Activated effector memory CD4-positive, alpha-beta T cell treated with Interleukin-2 at 50 U/mL for 16 hours (primary cell): ENCODE results near the gene RAB11B.
A peak's percentile ranks its signal among the peaks of the same experiment; 100 is the strongest.
"Not testable (repeated sequence)": the region's sequence is repeated elsewhere in the genome, so short reads cannot be mapped to it uniquely, and the experiment has no call there.

Experiments used
- DNase-seq: peaks from one replicate; pipeline ENCODE4 v3.0.0-alpha.2; 2020

The RAB11B gene

GRCh38 chr19:8389891-8390616 lies at the start of gene RAB11B:
RAB11B (plus strand) TSS chr19:8390360; CDS start chr19:8390417, 57 bp downstream.
- peak; percentile 98 for DNase-seq

DNA sequence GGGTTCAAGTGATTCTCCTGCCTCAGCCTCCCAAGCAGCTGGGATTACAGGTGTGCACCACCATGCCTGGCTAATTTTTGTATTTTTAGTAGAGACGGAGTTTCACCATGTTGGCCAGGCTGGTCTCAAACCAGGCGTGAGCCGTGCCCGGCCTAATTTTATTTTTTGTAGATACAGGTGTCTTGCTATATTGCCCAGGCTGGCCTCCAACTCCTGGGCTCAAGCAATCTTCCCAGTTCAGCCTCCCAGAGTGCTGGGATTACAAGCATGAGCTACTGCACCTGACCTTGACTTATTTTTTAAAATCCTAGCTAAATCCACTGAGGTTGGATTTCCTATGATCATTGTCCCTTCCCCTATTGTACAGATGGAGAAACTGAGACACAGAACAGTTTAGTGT lies 48.7 kb upstream of the RAB11B start:
- DNase-seq = not testable (repeated sequence)

DNA sequence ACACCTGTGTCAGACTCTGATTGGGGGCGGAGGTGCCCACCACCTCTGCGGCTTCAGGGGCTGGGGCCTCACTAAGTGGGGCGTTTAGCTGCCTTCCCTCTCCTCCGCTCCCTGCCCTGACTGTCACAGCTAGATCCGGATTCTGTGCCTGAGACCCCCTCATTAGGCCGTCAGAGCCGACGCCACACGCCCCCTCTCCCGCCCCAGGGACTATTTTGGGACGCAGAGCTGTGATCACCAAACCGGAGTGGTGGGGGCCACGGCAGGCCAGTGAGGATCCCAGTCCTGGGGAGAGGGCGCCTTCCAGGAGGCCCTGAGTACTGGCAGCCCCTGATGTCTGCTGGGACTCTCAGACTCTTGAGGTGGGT lies 47.9 kb upstream of the RAB11B start:
- no peak for DNase-seq

DNA sequence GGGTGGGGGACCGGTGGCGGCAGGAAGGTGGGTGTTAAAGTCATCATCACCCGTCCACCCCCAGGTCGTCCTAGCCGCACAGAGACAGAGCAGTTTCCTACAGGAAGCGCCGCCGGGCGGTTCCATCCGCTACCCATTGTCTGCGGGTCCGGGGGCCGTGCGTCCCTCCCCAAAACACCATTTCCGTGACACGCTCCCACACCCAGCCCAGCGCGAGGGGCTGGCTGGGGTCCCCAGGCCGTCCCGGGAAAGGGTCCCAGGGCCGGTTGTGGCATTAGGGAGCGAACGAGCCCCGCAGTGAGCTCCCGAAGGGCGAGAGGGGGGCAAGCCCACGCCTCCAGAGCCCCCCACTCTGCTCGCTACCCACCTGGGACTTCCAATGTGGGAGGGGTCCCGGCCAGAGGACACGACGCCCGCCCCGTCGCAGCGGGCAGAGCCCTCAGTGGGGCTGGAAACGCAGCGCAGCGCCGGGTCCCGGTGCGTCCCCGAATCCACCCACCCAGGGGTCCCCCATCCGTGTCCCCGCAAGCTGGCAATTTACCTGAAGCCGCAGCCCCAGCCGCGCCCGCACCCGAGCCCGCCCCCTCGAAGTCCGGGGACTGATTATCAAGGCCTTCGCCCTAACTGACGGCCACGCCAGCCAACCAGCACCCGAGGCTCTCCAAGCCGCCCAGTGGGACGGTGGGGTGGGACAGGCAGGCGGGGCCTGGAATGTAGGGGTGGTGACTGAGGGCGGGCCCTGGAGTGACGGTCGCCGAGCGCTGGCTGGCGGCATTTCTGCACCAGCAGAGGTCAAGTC lies 47.3 kb upstream of the RAB11B start, which contains the start of gene KANK3:
Gene KANK3, minus strand, starts transcription at position 579 of the 799 bp plus-strand sequence. CDS start 5,434 bp downstream, outside the sequence.
- peak; percentile 87 for DNase-seq

DNA sequence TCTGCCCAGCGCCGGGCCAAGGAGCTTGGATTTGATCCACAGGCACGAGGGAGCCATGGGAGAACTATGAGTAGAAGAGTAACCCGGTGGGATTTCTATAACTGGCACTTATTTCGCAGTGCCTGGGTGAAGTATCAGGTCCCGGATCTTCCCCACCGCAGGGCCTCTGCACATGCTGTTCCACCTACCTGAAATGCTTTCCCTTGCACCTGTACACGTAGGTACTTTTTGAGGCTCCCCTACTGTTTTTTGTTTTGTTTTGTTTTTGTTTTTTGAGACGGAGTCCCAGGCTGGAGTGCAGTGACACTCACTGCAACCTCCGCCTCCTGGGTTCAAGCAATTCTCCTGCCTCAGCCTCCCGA lies 46.7 kb upstream of the RAB11B start:
- DNase-seq = no peak

- not testable (repeated sequence) for DNase-seq
Observed at GRCh38 chr19:8349629-8350372, 40.4 kb upstream of the RAB11B start.

GRCh38 chr19:8352134-8352827 lies 37.9 kb upstream of the RAB11B start:
- no peak for DNase-seq

DNA sequence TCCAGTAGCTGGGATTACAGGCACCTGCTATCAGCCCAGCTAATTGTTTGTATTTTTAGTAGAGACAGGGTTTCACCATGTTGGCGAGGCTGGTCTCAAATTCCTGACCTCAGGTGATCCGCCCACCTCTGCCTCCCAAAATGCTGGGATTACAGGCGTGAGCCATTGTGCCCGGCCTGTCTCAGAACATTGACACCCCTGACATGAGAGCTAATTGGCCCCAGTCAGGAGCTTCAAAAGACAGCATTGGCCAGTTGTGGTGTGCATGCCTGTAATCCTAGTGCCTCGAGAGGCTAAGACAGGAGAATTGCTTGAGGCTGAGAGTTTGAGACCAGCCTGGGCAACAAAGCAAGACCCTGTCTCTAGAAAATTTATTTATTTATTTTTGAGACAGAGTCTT lies 37.3 kb upstream of the RAB11B start:
- not testable (repeated sequence) for DNase-seq

DNA sequence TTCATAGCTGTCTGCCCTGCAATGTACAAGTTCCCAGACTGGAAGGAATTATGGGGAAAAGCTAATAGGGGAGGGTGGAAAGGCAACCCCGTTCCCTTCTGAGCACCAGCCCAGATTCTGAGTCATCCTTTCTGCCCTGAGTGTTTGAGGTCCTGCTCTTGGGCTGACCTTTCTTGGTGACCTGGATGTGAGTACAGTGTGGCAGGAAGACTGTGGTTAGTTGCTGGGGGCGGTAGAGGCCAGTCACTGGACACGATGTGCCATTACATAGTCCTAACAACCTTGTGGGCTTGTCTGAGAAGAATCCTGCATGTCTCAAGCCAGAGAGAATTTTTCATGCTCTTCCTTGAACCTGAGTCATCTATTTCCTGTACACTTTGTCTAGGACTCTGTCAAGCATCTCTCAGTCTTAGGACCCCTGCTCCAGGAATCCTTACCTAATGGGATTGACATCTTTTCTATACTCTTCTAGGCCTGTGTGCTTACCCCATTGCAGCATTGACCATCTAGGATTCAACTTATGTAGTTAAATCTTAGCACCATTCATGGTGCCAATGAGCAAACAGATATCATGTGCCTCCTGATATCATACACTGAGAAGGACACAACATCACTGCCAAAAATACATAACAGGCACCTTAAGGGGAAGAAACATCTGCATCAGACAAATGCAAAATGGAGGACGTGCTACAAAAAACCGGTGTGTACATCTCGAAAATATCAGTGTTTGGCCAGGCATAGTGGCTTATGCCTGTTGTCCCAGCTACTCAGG lies 34.3 kb upstream of the RAB11B start:
- no peak for DNase-seq

- DNase-seq = no peak
Observed at GRCh38 chr19:8357007-8357521, 33.1 kb upstream of the RAB11B start.

DNA sequence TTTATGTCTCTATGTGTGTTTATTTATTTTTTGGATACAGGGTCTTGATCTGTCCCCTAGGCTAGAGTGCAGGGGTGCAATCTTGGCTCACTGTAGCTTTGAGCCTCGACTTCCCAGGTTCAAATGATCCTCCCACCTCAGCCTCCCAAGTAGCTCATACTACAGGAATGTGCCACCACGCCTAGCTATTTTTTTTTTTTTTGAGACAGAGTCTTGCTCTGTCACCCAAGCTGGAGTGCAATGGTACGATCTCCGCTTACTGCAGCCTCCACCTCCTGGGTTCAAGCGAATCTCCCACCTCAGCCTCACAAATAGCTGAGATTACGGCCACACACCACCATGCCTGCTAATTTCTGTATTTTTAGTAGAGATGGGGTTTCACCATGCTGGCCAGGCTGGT lies 31.2 kb upstream of the RAB11B start:
- no peak for DNase-seq

- DNase-seq = no peak
Observed at GRCh38 chr19:8360196-8360595, 30.0 kb upstream of the RAB11B start.

DNA sequence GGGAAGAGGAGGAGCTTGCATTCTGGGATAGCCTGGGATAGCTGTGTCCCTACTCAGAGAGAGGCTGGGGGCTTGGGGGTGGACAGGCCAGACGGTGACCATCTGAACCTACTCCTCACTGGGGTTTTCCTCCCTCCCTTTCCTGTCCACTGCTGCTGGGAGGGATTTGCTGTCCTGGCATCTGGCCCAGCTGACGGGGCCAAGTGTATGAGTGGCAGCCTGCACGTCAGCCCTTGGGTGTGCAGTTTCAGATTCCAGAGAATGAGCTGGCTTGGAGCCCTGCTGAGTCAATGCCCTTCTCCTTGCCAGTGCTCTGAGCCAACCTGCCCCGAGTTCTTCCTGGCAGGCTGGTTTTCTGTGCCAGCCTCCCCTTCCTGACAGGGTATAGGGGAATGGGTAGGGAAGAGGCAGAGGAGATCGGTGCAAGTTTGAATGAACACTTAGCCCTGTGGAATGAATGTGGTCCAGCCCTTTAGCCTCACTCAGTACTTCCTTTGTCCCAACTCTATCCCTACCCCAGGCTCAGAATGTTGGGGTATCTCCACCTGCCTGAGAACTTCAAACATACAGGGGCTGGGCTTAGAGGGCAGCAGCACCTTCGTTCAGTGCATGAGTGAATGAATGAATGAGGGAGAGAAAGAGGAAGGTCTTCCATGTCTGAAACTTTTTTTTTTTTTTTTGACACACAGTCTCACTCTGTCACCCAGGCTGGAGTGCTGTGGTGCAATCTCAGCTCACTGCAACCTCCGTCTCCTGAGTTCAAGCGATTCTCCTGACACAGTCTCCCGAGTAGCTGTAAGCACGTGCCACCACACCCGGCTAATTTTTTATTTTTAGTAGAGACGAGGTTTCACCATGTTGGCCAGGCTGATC lies 28.0 kb upstream of the RAB11B start:
- DNase-seq = no peak

- DNase-seq = peak; percentile 22
Observed at GRCh38 chr19:8363803-8364771, 26.1 kb upstream of the RAB11B start, which contains the start of gene ANGPTL4. ANGPTL4 (plus strand) TSS chr19:8364155; CDS start chr19:8364322, 167 bp downstream.

DNA sequence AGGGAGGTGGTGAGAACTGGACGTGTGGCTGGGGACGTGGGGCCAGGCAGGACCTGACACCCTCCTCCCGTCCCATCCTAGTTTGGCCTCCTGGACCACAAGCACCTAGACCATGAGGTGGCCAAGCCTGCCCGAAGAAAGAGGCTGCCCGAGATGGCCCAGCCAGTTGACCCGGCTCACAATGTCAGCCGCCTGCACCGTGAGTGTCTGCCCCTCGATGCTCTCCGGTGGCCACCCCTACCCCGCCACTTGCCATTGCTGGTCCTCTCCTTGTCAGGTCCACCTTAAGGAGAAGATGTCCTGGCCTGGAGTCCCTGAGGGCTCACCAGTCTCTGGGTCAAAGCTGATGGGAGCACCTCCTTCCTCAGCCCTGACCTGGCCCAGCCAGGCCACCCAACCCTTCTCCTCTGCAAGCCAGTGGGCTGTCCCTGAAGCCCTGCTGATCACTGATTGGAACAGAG lies 24.0 kb upstream of the RAB11B start:
- DNase-seq = no peak

- no peak for DNase-seq
Observed at GRCh38 chr19:8366961-8367326, 23.2 kb upstream of the RAB11B start.

DNA sequence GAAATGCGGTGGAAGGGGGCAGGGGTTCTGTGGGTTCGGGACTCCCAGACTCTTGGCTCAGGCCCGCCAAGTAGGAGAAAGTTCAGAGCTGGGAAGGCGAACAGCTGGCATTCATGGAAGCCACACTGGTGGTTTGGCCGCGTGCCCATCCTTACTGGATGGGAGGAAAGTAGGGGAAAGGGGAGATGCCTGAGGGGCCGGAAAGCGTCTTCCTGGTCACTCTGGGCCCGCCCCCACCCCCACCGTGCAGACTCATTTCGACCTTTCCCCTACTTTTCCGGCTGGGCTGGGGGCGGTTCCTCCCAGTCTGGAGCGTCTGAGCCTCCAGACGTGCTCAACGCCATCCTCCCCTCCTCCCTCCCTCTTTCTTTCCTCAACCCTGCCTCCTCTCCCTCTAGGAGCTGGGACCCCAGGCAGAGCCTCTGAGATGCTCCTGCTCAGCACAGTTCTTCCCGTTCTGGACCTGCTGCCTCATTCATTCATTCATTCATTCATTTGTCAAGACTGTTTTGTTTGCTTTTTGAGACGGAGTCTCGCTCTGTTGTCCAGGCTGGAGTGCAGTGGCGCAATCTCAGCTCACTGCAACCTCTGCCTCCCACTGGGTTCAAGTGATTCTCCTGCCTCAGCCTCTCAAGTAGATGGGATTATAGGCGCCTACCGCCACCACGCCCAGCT lies 22.7 kb upstream of the RAB11B start:
- DNase-seq = no peak

DNA sequence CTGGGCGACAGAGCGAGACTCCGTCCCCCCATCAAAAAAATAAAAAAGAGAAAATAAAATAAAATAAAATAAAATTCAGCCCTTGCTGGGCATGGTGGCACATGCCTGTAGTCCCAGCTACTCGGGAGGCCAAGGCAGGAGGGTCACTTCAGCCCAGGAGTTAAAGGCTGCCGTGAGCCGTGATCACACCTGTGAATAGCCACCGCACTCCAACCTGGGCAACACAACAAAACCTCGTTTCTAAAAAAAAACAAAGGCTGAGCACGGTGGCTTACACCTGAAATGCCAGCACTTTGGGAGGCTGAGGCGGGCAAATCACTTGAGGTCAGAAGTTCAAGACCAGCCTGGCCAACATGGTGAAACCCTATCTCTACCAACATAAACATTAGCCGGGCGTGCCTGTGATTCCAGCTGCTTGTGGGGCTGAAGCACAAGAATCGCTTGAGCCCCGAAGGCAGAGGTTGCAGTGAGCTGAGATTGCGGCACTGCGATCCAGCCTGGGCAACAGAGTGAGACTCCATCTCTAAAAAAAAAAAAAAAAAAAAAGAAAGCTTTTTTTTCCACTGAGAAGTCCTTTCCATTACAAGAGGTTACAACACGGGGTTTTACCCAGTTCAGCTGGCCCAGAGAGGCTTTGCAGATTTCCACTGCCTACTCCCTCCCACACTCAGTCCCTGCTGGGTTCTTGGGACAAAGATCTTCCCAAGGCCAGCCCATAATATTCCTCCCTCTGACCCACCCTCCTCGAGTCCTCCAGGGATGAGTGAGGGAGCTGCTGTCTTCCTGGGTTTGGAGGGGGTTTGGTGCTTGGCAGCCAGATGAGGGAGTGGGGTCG lies 19.8 kb upstream of the RAB11B start:
- no peak for DNase-seq
